ENCODE measurements around the gene PRPF19.

Gene PRPF19

DNA sequence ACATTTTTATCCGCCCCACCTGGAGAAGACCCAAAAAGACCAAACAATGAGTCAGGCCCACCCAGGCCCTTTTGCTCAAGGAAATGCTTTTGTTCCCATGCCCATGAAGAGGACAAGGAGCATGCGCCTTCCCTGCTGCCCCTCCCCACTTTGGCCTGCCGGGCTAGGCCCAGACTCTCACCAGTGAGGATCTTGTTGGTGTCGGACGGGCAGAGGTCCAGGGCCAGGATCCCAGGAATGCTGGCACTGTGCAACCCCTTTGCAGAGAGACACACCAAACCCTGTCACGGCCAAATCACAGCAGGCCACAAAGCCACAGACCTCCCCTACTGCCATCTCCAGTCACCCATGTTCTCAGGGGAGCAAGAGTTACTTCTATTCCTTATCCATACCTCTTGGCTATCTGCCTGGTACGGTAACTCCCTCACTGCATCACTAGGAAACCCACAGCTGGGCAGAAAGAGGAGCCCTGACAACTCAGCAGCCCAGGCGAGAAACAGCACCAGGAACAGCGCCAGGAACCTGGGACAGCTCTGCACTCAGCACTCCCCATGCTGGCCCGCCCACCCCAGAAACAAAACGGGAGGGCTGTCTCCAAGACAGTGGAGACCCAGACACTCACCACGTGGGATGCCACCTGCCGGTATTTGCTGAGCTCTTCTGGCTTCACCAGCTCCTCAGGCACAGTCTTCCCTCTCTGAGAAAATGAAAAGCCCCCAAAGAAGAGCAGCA, 5.5 kb downstream of the PRPF19 start:
- DNase-seq (ENCODE audit: low read depth): no peak
- TF ChIP-seq CTCF (IDR thresholded peaks at IDR 0.05; ENCODE audit: insufficient read depth, low read depth, low read length, missing control alignments): no peak
- no peak overlapping the region for H3K4me3 ChIP-seq (ENCODE audit: low read depth, low read length)

DNA sequence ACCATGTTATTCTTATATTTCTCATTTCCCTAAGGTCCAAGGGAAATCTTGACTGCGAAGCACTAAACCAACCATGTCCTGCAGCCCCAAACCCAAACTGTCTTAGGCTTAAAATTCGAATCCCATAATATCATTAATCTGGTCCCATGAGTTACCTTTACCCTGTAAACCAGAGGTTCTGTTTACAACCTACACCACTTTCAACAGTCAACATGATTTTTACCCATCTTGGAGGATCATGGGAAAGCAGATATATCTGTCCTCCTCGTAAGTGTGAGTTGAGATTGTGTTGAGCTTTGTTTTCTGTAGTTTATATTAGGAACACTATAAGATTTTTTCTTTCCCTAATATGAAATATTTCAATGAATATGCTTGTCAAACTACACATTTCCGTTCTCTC, 6.4 kb downstream of the PRPF19 start:
- DNase-seq (ENCODE audit: low read depth): no peak
- TF ChIP-seq CTCF (IDR thresholded peaks at IDR 0.05; ENCODE audit: insufficient read depth, low read depth, low read length, missing control alignments): no peak
- H3K4me3 ChIP-seq (ENCODE audit: low read depth, low read length): no peak overlapping the region

DNA sequence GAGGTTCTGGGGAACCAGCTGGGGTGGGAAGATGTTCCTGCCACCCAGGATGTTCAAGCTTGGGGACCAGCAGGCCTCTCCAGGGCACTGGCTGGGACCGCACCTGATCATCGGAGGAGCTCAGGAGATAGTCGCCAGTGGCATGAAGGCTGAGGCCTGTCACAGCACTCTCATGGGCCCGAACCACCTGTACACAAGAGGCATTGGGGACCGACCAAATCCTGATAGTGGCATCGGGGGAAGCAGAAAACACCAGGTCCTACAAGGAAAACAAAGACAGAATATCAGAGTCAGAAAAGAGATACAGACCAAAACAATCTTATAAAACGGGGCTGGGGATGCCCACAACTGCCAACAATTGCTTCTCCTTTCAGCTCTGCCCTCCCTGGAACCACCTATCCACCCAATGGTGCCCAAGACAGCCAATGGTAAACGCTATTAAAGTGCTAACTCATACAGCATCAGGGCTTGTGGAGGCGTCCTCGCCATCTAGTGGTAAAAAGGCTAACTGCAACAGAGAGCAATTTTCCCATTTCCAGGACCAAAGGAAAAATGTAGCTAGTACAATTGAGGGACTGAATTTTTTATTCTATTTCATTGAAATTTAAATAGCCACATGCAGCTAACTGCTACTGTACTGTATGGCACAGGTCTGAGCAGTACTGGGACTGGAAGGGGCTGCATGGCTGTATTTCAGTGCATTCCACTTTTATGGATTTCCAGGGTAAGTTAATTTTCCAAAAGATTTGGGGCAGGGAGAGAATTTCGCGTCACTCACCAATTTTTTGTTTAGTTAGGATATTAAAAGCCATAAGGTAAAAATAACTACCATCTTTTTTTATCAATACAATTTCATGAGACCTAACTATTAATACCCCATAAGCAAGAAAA, 7.1 kb downstream of the PRPF19 start:
- peak; percentile 54 for DNase-seq (ENCODE audit: low read depth)
- peak; percentile 95 for TF ChIP-seq CTCF (IDR thresholded peaks at IDR 0.05; ENCODE audit: insufficient read depth, low read depth, low read length, missing control alignments)
- no peak overlapping the region for H3K4me3 ChIP-seq (ENCODE audit: low read depth, low read length)

- no peak overlapping the region for H3K4me3 ChIP-seq (ENCODE audit: low read depth, low read length)
- TF ChIP-seq CTCF (IDR thresholded peaks at IDR 0.05; ENCODE audit: insufficient read depth, low read depth, low read length, missing control alignments): no peak
- DNase-seq (ENCODE audit: low read depth): no peak
Observed at GRCh38 chr11:60897496-60897895, 8.9 kb downstream of the PRPF19 start.

DNA sequence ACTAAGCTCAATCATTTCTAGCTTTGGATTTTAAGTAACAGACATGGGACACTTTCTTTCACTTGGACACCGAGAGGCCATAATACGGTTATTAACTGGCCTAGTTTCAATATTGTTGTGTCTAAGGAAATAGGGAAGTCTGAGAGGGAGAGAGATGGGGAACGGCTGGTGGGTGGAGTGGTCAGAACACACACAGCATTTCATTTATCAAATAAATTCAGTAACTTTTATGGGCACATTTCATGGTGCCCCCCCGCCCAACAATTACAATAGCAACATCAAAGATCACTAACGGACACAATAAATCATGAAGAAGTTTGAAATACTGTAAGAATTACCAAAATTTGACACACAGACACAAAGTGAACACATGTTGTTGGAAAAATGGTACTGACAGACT, 10.7 kb downstream of the PRPF19 start:
- TF ChIP-seq CTCF (IDR thresholded peaks at IDR 0.05; ENCODE audit: insufficient read depth, low read depth, low read length, missing control alignments): no peak
- DNase-seq (ENCODE audit: low read depth): no peak
- H3K4me3 ChIP-seq (ENCODE audit: low read depth, low read length): no peak overlapping the region

GRCh38 chr11:60891103-60891741, 15.2 kb downstream of the PRPF19 start:
- DNase-seq (ENCODE audit: low read depth): no peak

More at GRCh38 chr11:60891103-60891741, 15.2 kb downstream of the PRPF19 start:
- TF ChIP-seq CTCF (IDR thresholded peaks at IDR 0.05; ENCODE audit: insufficient read depth, low read depth, low read length, missing control alignments): no peak
- no peak overlapping the region for H3K4me3 ChIP-seq (ENCODE audit: low read depth, low read length)

Measured in GM12865 (cell line).